GM18505 (cell line): Measurements from ENCODE around the gene DPEP2.
A peak's percentile ranks its signal among the peaks of the same experiment; 100 is the strongest.
"Not testable (repeated sequence)": the region's sequence is repeated elsewhere in the genome, so short reads cannot be mapped to it uniquely, and the experiment has no call there.

Source experiments
- ATAC-seq: cut with Tn5 transposase; IDR thresholded peaks from one replicate; pipeline ENCODE4 v1.9.1; 2021; ENCODE audit not compliant: unreplicated experiment
- POLR2A ChIP-seq: IDR thresholded peaks from 4 replicates; pipeline ENCODE4 v1.6.1; 2011; ENCODE audit warnings: borderline replicate concordance; ENCODE audit not compliant: insufficient read depth, insufficient read length; ENCODE audit errors: extremely low read depth

The DPEP2 gene

GRCh38 chr16:67977005-67977404, 22.3 kb downstream of the DPEP2 start:
- no peak for TF ChIP-seq POLR2A

DNA sequence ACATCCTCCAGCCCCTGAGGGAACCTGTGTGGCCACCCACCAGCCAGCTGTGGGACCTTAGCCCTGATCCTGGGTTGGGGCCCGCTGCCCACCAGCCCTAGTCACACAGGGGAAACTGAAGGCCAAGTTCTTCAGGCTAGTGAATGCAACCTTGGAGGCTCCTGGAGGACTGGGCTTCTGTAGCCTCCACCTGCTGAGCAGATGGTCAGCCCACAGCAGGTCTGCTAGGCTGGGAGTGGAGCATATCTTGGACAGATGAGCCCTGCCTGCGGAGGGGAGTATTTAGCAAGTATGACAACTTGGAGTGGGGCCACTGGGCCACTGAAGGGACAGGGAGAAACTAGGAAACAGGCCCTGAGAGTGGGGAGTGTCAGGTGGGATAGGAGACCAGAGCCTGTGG, 23.1 kb downstream of the DPEP2 start:
- no peak for TF ChIP-seq POLR2A
- ATAC-seq, result no peak

More at GRCh38 chr16:67977005-67977404, 22.3 kb downstream of the DPEP2 start:
- ATAC-seq, result no peak

GRCh38 chr16:67975321-67976105, 23.8 kb downstream of the DPEP2 start:
- TF ChIP-seq POLR2A, result no peak
- ATAC-seq, result no peak

- not testable (repeated sequence) for ATAC-seq
Measured at GRCh38 chr16:67972285-67972684, 27.0 kb downstream of the DPEP2 start.

GRCh38 chr16:67971111-67971510, 28.2 kb downstream of the DPEP2 start:
- no peak for TF ChIP-seq POLR2A
- ATAC-seq, result no peak

DNA sequence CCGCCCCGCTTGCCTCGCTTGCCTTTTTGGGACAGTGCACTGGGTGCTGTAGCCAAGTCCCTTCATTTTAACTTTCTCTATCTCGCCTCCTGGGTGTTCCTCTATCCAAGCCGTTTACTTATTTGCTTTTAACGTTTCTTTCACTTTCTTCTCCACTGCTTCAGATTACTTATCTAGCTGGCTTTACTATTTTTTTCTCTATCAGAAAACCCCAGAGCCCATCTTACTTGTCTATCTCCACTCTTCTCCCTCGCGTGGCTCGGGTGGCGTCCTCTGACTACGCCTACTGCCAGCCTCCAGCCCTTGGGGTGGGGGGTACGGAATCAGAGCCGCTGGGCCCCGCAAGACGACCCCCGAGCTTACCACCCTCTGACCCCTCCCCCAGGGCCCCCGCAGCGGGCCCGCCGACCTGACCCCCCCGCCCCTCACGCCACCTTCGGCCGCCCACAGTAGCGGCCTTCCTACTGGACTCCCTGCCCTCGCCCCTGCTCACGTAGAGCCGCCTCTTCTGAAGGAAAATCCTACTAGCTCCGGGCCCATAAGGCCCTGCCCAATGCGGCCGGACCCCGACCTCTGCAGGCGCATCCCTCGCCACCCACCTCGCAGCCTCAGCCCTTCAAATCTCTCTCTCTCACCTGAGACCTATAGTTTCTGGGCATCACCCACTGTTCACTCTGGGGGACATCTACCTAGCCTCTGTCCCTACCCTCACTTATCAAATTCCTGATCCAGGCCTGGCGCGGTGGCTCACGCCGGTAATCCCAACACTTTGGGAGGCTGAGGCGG, 29.8 kb downstream of the DPEP2 start:
- ATAC-seq, result no peak
- TF ChIP-seq POLR2A, result no peak

DNA sequence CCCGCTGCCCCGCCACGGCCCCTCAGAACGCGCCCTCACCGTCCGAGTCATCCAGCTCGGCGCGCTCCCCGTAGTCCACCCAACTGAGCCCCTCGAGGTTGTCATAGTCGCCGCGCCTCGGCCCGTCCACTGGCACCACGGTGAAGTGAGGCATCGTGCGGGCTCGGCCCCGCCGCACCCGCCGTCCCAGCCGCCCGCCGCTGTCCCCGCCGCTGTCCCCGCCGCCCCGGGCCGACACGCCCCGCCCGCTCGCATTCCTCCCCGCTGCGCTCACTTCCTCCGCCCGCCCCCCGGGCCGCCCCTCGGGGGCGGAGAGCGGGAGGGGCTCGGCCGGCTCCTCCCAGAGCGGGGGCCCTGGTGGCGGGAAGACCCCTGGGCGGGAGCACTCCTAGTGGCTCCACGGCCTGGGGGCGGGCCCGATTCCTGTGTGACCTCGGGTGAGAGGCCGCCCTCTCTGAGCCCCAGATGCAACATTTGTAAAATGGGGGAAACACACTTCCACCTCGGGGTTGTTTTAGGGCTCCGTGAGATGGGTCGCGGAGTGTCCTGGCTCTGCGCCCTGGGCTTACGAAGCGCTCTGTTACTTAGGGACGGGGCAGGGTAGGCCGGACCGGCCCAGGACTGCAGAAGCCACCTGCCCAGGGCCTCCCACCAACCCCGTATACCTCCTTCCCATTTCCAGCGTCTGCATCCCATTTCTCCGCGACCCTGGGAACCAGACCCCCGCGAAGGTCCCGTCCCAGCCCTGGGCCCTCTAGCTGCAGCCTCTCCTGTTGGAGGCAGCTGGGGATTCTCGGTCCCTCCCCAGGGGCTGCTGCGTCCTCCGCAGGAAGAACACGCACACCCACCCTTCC, 30.7 kb downstream of the DPEP2 start, which contains the start of gene SLC12A4:
Gene SLC12A4, minus strand, starts transcription at position 238 of the 854 bp plus-strand sequence. Its CDS starts 84 bp downstream, at position 154.
- ATAC-seq, result peak; percentile 67
- TF ChIP-seq POLR2A, result peak; percentile 59

DNA sequence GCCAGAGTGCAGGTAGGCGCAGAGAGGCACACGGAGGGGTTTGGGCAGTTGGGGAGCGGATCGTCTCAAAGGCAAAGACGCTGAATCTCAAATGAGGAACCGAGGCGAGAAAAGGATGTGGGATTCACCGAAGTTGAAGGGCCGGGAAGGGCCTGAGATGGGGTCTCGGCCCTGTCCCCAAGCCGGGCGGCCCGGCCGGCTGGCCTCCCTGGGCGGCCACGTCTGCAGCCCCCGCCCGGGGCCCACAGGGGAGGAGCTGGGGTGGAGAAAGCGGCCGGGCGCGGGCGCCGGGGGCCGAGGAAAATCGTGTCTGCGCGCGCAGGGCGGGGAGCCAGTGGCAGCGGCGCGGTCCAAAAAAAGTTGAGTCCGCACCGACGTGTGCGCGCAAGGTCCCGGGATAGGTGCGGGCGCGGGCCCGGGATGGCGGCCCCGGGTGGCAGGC, 31.3 kb downstream of the DPEP2 start:
- TF ChIP-seq POLR2A, result no peak
- ATAC-seq, result peak; percentile 18

DNA sequence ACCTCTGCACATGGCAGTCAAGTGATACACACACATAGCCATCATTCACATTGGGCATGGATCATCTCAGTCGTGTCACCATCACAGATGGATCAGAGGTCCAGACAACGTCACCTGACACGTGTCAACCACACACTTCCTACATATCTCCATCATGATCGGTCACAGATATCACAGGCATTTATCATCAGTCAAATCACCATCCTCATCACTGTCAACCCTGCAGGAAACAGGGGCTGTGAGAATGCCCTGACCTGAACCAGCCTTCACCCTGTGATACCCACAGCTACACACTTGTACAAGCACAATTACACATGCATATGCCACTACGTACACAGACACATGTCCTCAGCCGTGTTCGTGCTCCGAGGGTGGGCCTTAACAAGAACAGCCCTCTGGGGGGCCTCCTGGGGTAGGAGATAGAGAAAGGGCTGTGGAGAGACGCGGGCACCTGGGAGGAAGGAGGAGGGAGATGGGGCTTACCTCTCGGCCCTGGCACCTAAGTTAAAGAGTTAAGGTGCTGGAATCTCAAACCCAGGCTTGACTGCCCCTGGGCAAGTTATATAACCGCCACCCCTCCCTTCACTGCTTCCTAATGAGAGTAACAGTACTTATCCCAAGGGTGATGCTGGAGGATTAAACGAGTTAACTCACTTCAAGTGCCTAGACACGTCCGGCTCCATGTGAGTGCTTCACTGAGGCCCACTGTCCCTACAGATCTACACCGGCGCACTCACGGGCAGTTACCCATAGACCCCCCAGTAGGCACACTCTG, 31.9 kb downstream of the DPEP2 start:
- no peak for ATAC-seq
- no peak for TF ChIP-seq POLR2A

DNA sequence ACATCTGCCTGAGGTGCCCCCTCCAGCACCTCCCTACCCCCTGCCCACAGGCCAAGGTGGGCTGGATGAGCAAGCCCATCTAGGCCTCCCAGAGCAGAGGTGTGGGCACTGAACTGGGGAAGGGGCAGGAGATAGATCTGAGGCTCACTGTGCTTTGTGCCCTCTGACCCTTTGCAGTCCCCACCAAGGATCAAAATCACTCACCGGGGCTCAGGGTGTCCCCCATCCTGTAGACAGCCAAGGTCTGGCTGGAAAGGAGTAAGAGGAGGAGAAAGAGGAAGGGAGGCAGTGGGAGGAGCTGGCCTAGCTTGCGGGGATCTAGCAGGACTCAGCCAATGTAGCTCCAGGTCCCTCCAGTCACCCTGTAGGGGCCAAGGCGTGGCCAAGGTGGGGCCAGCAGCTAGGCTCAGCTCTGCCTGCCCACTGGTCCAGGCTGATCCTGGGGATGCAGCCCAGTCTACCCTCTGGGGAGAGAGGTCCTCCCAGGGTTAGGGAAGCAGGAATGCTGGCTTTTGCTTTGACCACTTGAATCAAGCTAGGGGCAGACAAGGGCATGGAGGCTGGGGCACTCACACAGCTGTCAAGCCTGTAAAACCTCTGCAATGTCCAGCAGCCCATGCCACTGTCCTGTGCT, 32.6 kb downstream of the DPEP2 start:
- ATAC-seq, result no peak
- TF ChIP-seq POLR2A, result no peak

GRCh38 chr16:67965668-67966548, 33.4 kb downstream of the DPEP2 start:
- no peak for ATAC-seq
- TF ChIP-seq POLR2A, result no peak

DNA sequence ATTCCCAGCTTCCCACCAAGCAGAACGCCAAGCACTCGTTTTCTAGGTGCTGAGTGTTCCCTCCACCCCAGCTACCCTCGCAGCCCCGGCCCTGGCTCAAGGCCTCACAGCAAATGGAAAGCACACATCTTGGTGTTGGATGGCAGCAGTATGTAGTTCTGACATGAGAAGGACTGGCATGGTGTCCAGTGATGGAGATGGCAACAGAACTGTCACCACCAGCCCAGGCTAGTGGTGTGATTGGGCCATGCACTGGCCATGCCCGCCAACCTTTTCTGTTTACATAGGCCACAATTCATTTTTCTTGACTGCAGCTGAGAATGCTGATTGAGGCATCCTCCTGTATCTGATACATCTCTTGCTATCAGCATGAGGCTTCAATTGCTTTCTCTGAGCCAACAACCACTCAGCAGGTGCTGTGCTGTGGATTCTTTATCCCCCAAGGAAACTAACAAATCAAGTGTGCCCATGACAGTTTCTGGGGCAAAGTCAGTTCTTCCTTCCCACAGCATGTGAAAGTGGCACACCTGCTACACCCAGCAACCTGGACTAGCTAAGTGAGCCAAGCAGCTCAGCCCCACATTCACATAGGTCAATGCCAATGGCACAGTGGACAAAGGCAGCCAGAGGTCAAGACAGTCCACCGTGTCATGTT, 34.7 kb downstream of the DPEP2 start:
- no peak for TF ChIP-seq POLR2A
- no peak for ATAC-seq
